K562 (cell line): ENCODE data around the gene RBM44. TPM values are rescaled to one million over a fixed set of nuclear protein-coding genes. Genes with fewer than 3 reads are reported as not detected.

ENCODE experiments used
- ATAC-seq: fragments of 200-7000 bp; cut with Tn5 transposase; 3 replicates; pipeline ENCODE4 v1.9.1; 2020; ENCODE audit warnings: moderate library complexity
- BruUV-seq: library from RNA; stranded (reverse); fragments of 400-500 nt; replicated peaks from 2 replicates; lab custom pipeline; 2021; lab: Mats Ljungman, UMichigan
- CTCF ChIA-PET: fragments of 300-600 bp; formaldehyde crosslinking; extraction: SDS; loops from one replicate; lab custom pipeline; 2021; ENCODE audit warnings: low intra/inter-chr PET ratio; lab: Yijun Ruan, JAX
- POLR2A ChIA-PET: fragments of 300-600, 350-650 bp; sonication (Branson Sonifier 250); formaldehyde crosslinking; extraction: SDS; loops from one replicate; lab custom pipeline; 2021; ENCODE audit warnings: antibody characterized with exemption, inconsistent platforms; lab: Yijun Ruan, JAX
- DNase-seq, 4 experiments: peaks; one replicate each; pipeline versions ENCODE4 v3.0.0 to v3.0.0-alpha.2; 2011 to 2018; ENCODE audit warnings: low spot score in 3 of 4, mixed read lengths in 3 of 4; ENCODE audit errors: extremely low read depth in 1 of 4
- FAIRE-seq: peaks from 2 replicates; lab custom pipeline; 2011; peaks lifted over from hg19 to GRCh38; lab: Jason Lieb, UNC
- H2AFZ ChIP-seq: 2 replicates; pipeline ENCODE4 v1.6.0; 2011; ENCODE audit warnings: low read depth, low read length, control low read depth, inconsistent platforms
- H3K27ac ChIP-seq: fragments of 200-600 bp; 3 replicates; pipeline ENCODE4 v1.8.0; 2011; ENCODE audit warnings: low read depth, mild to moderate bottlenecking, control low read depth, inconsistent platforms, low read length, moderate library complexity, mixed read lengths; ENCODE audit errors: extremely low read depth
- H3K27me3 ChIP-seq, 2 experiments: fragments of 300-600 bp in 1 of 2; 2 replicates in 1 of 2; 3 replicates in 1 of 2; pipeline versions ENCODE4 v1.6.0 to v1.8.0; 2011; ENCODE audit warnings: inconsistent platforms in 2 of 2, low read length in 2 of 2, mild to moderate bottlenecking in 1 of 2, mixed read lengths in 1 of 2, moderate library complexity in 1 of 2; ENCODE audit not compliant: control insufficient read depth in 2 of 2, insufficient read depth in 2 of 2
- H3K36me3 ChIP-seq: fragments of 300-600 bp; 3 replicates; pipeline ENCODE4 v1.8.0; 2011; ENCODE audit warnings: mild to moderate bottlenecking, low read length, inconsistent platforms; ENCODE audit not compliant: control insufficient read depth, insufficient read depth
- H3K4me1 ChIP-seq, 2 experiments: fragments of 200-600 bp in 1 of 2; replicated peaks in 1 of 2; 2 replicates in 1 of 2; 3 replicates in 1 of 2; pipeline versions ENCODE4 v1.5.1 to v1.8.0; 2011; ENCODE audit warnings: inconsistent platforms in 2 of 2, low read length in 2 of 2, mild to moderate bottlenecking in 1 of 2, mixed read lengths in 1 of 2, moderate library complexity in 1 of 2; ENCODE audit not compliant: control insufficient read depth in 2 of 2, insufficient read depth in 2 of 2
- H3K4me2 ChIP-seq: 2 replicates; pipeline ENCODE4 v1.6.1; 2011; ENCODE audit warnings: low read length, control low read depth, inconsistent platforms, mixed read lengths; ENCODE audit not compliant: insufficient read depth
- H3K4me3 ChIP-seq: fragments of 200-600 bp; sonication (generic), shearing (Covaris generic); 2 replicates; pipeline ENCODE4 v1.5.1; 2016; ENCODE audit warnings: control low read depth, inconsistent platforms
- H3K79me2 ChIP-seq: fragments of 200-600 bp; 3 replicates; pipeline ENCODE4 v1.8.0; 2011; ENCODE audit warnings: low read length, inconsistent platforms; ENCODE audit not compliant: control insufficient read depth, insufficient read depth
- H3K9ac ChIP-seq, 2 experiments: 2 replicates each; pipeline versions ENCODE4 v1.6.0 to v1.6.1; 2011; ENCODE audit warnings: low read depth in 2 of 2, low read length in 2 of 2, control low read depth in 1 of 2, inconsistent platforms in 1 of 2, mild to moderate bottlenecking in 1 of 2, mixed read lengths in 1 of 2; ENCODE audit not compliant: insufficient read depth in 1 of 2
- H3K9me1 ChIP-seq: one replicate; pipeline ENCODE4 v1.6.0; 2011; ENCODE audit warnings: inconsistent platforms, mild to moderate bottlenecking, low read length, moderate library complexity; ENCODE audit not compliant: control insufficient read depth, insufficient read depth
- H3K9me3 ChIP-seq: replicated peaks from 2 replicates; pipeline ENCODE4 v1.5.1; 2011; ENCODE audit warnings: low read depth, low read length, inconsistent platforms; ENCODE audit not compliant: control insufficient read depth, insufficient read depth
- H4K20me1 ChIP-seq: replicated peaks from 2 replicates; pipeline ENCODE4 v1.6.1; 2011; ENCODE audit warnings: low read length, inconsistent platforms, mixed read lengths; ENCODE audit not compliant: control insufficient read depth, insufficient read depth
- CBX2 ChIP-seq: fragments of 200-600 bp; sonication (generic); IDR thresholded peaks from one replicate; pipeline ENCODE4 v1.6.1; 2012; ENCODE audit warnings: mild to moderate bottlenecking, low read length, inconsistent platforms; ENCODE audit not compliant: insufficient read depth, poor library complexity, severe bottlenecking
- CBX8 ChIP-seq: fragments of 200-600 bp; sonication (generic); IDR thresholded peaks from 2 replicates; pipeline ENCODE4 v1.6.1; 2012; ENCODE audit warnings: borderline replicate concordance, mixed run types, low read depth, mild to moderate bottlenecking, moderate library complexity, mixed read lengths, low read length, control low read depth, inconsistent platforms; ENCODE audit not compliant: poor library complexity, severe bottlenecking; ENCODE audit errors: extremely low read depth
- RFX1 ChIP-seq: fragments of 450-650 bp; IDR thresholded peaks from 2 replicates; pipeline ENCODE4 v1.6.1; 2016; ENCODE audit warnings: mild to moderate bottlenecking, moderate library complexity
- WGBS: fragments of 100-300 bp; shearing (Covaris generic); methylation state at CpG from one replicate; pipeline ENCODE4 v1.1.6; 2016; ENCODE audit warnings: low coverage, mixed read lengths; ENCODE audit not compliant: insufficient coverage; ENCODE audit errors: missing lambda C conversion rate; 5-methylcytosine and 5-hydroxymethylcytosine counted together
- in situ Hi-C: fragments of 300-500 bp; cut with MboI; formaldehyde crosslinking; loops from 4 replicates; pipeline ENCODE4 v1.15.0; 2018; ENCODE audit warnings: inconsistent platforms, mixed read lengths
- intact Hi-C: fragments of 100-400 bp; cut with micrococcal nuclease; formaldehyde crosslinking; loops from 2 replicates; pipeline ENCODE4 v1.14.2; 2022
- polyA plus RNA-seq, 8 experiments: library from polyadenylated mRNA; depleted of rRNA in 4 of 8; stranded (reverse) in 5 of 8; unstranded in 3 of 8; fragments of >200 nt; fragmentation: Nextera tagmentation in 2 of 8; fragmentation: Illumina TruSeq in 1 of 8; extraction: Ambion mirVana in 2 of 8; extraction: Trizol in 1 of 8; gene quantifications; 2 replicates each; pipeline versions ENCODE4 v1.2.1 to v1.2.3, GENCODE V29; 2011 to 2014; ENCODE audit warnings: inconsistent platforms in 1 of 8, missing spikeins in 1 of 8
- total RNA-seq, 7 experiments: library from RNA; depleted of rRNA in 6 of 7; stranded (reverse); fragments of >200 nt in 6 of 7; fragmentation: Illumina TruSeq in 2 of 7; extraction: Trizol in 2 of 7; gene quantifications; 2 replicates each; pipeline versions ENCODE4 v1.2.1 to v1.2.3, GENCODE V29; 2011 to 2021; ENCODE audit warnings: low replicate concordance in 1 of 7
- TF ChIP-seq, protein P1 (sequence below): sonication (generic); formaldehyde crosslinking; IDR thresholded peaks from 2 replicates; pipeline ENCODE4 v1.9.0; 2022; ENCODE audit warnings: mild to moderate bottlenecking, missing genetic modification reagents

The RBM44 gene
- total and polyA plus RNA-seq, 9 of the 15 experiments (the other 6 are each of a cell fraction or from before 2014, with no cell fraction given) = 0.04 to 0.25 (median 0.13) TPM

DNA sequence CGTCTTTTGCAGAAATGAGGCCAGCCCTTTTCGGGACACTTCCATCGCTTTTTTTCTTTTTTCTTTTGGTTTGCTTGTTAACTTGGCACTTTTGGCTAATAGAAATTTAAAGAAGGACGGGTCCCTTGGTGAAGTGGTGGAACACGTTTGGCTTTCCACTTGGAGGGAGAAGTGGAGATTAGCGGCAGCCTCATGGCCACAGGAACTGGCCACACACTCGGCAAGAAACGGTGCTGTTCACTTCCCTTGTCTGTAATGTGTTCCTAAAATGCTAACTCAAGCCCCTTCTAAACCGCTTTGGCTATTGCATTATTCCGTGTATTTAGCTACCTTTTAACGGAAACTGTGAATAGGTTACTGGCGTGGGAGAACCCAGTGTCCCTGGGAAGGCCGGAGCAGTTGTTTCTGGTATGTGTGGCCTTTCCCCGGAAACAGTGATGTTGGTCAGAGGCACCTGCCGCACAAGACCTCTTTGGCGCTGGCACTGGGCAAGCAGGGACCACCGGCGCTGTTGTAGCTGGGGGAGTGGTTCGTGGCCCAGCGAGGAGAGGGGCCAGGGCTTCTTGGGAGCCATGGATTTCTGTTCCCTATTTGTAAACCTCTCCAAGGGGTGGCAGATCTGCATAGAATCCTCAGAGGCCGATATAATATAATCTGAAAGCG, 61.8 kb downstream of the RBM44 start:
- no peak overlapping the region for H3K9ac ChIP-seq
- no peaks in the 10 kb centered on the region for H4K20me1 ChIP-seq
- 14% methylated on average over 20 of the region's 22 CpGs for WGBS
- TF ChIP-seq CBX8 (peak; percentile 48), RFX1 (no peak)
- ChIA-PET CTCF (no interaction called here), POLR2A (interaction anchor here (0.6 to 0.8 kb wide), 2 partner anchors 59 to 93 kb away, joined by 3 read pairs; no protein-coding TSS in a partner anchor)
- FAIRE-seq (no peak), ATAC-seq (no peak), DNase-seq (no peak)
- no TSS peak for BruUV-seq
- H3K4me1 ChIP-seq = peaks cover 0 to 8% of the 10 kb centered on the region in 2 experiments; a peak in 2 of 5 replicates
- H3K9me1 ChIP-seq = no peaks in the 10 kb centered on the region
- H3K36me3 ChIP-seq = no peaks in the 10 kb centered on the region
- H3K27ac ChIP-seq = no peak overlapping the region
- H2AFZ ChIP-seq = no peak overlapping the region
- H3K79me2 ChIP-seq = no peaks in the 10 kb centered on the region
- peaks cover 10 to 58% of the 10 kb centered on the region in 2 experiments; a peak in 4 of 5 replicates for H3K27me3 ChIP-seq
- no peaks in the 10 kb centered on the region for H3K9me3 ChIP-seq
- in situ Hi-C loops = loop anchor here (25.0 kb wide), 1 partner anchor 402 kb away; no protein-coding TSS in a partner anchor
- no peak overlapping the region for H3K4me2 ChIP-seq
- intact Hi-C loops = no loop called here
- no peak overlapping the region for H3K4me3 ChIP-seq

DNA sequence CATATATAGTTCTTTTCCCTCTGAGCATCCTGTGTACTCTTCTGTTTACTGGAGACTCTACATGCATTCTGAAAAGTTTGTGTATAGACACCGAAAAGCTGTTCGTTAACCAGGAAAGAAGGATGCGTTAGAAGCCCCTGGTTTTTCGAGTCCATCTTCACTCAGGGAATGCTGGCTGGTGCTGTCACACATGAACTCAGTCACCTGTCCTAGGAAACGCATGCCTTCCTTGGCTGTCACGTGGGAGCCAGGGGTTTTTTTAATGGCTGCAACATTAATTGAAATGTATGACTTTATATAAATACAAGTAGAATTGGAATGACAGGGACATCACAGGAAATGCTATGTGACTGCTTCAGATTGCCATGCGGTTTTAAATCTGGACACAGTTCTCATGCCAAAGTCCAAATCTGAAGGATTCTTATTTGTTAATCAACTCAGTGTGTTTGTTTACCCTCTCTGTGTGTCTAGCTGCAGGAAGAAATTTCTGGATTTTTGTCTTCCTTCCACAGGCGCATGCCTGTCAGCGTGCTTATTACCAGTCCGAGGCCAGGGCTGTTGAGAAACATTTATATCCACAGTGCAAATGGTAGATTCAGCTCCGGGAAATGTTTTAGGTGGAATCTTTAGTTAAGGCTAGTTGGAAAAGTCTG, 63.4 kb downstream of the RBM44 start:
- Histone ChIP-seq H3K9me3 (no peaks in the 10 kb centered on the region), H3K4me1 (peaks cover 0 to 8% of the 10 kb centered on the region in 2 experiments; a peak in 3 of 5 replicates), H3K27me3 (peaks cover 10 to 60% of the 10 kb centered on the region in 2 experiments; a peak in 4 of 5 replicates), H3K9ac (no peak overlapping the region), H2AFZ (no peak overlapping the region), H3K4me3 (no peak overlapping the region), H4K20me1 (no peaks in the 10 kb centered on the region), H3K4me2 (no peak overlapping the region), H3K79me2 (no peaks in the 10 kb centered on the region), H3K27ac (no peak overlapping the region), H3K36me3 (no peaks in the 10 kb centered on the region), H3K9me1 (no peaks in the 10 kb centered on the region)
- FAIRE-seq (no peak), ATAC-seq (no peak), DNase-seq (no peak)
- BruUV-seq = no TSS peak
- 14% methylated on average over 11 of the region's 11 CpGs for WGBS
- intact Hi-C loops (no loop called here), in situ Hi-C loops (loop anchor here (25.0 kb wide), 1 partner anchor 400 kb away; no protein-coding TSS in a partner anchor)
- TF ChIP-seq, protein P1, sequence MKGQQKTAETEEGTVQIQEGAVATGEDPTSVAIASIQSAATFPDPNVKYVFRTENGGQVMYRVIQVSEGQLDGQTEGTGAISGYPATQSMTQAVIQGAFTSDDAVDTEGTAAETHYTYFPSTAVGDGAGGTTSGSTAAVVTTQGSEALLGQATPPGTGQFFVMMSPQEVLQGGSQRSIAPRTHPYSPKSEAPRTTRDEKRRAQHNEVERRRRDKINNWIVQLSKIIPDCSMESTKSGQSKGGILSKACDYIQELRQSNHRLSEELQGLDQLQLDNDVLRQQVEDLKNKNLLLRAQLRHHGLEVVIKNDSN (CRISPR knock-in tag) = no peak
- no peak for TF ChIP-seq CBX2
- ChIA-PET CTCF (no interaction called here), POLR2A (interaction anchor here (0.6 to 0.9 kb wide), 3 partner anchors 11 to 68 kb away, joined by 3 read pairs; no protein-coding TSS in a partner anchor)
